Neural cell (in vitro differentiated cells): ENCODE data around the gene ELN.

ENCODE experiments used
- EZH2 ChIP-seq: fragments of 200-600, 300-800 bp; shearing (Covaris generic), sonication (generic); IDR thresholded peaks from 2 replicates; pipeline ENCODE4 v1.6.1; 2014; ENCODE audit warnings: antibody characterized with exemption, low read length, borderline replicate concordance, mild to moderate bottlenecking; ENCODE audit not compliant: insufficient read depth, poor library complexity, severe bottlenecking
- POLR2AphosphoS5 ChIP-seq: IDR thresholded peaks from 2 replicates; pipeline ENCODE4 v1.6.1; 2012

GRCh38 chr7:74006451-74007241, 21.3 kb upstream of the ELN start:
- TF ChIP-seq POLR2AphosphoS5 (no peak), EZH2 (no peak)
